SU-DHL-6 (cell line): ENCODE results near the gene HES4.
"Not testable (repeated sequence)": the region's sequence is repeated elsewhere in the genome, so short reads cannot be mapped to it uniquely, and the experiment has no call there.

Experiments
- H2AFZ ChIP-seq: fragments of 200-600 bp; sonication (generic); 2 replicates; pipeline ENCODE4 v1.6.1; 2014; ENCODE audit warnings: low read depth, mild to moderate bottlenecking, moderate library complexity, mixed read lengths, antibody characterized with exemption, low read length; ENCODE audit not compliant: severe bottlenecking
- H3F3A ChIP-seq: fragments of 200-600 bp; shearing (Covaris generic); 2 replicates; pipeline ENCODE4 v1.6.0; 2016; ENCODE audit warnings: antibody characterized with exemption, mild to moderate bottlenecking; ENCODE audit not compliant: insufficient read depth
- H3K27ac ChIP-seq: fragments of 200-600 bp; sonication (generic); 2 replicates; pipeline ENCODE4 v1.5.1; 2016; ENCODE audit warnings: low read depth, mild to moderate bottlenecking, low read length, moderate library complexity, mixed read lengths
- H3K27me3 ChIP-seq: fragments of 200-600 bp; sonication (generic), shearing (Covaris generic); 2 replicates; pipeline ENCODE4 v1.6.0; 2014; ENCODE audit warnings: mild to moderate bottlenecking, low read length
- H3K36me3 ChIP-seq: fragments of 200-600 bp; sonication (generic); 2 replicates; pipeline ENCODE4 v1.6.1; 2014; ENCODE audit warnings: mild to moderate bottlenecking, low read length, mixed read lengths
- H3K4me2 ChIP-seq: fragments of 300-600, 200-600 bp; shearing (Covaris generic), sonication (generic); 2 replicates; pipeline ENCODE4 v1.6.0; 2014; ENCODE audit warnings: low read length, low read depth, mild to moderate bottlenecking; ENCODE audit not compliant: poor library complexity, severe bottlenecking
- H3K4me3 ChIP-seq: fragments of 200-600 bp; sonication (generic); 2 replicates; pipeline ENCODE4 v1.5.1; 2014; ENCODE audit warnings: antibody characterized with exemption, low read length, mild to moderate bottlenecking, mixed read lengths; ENCODE audit not compliant: insufficient read depth, poor library complexity, severe bottlenecking
- H3K79me2 ChIP-seq: fragments of 200-600 bp; sonication (generic); 2 replicates; pipeline ENCODE4 v1.6.1; 2014; ENCODE audit warnings: mild to moderate bottlenecking, low read length, moderate library complexity; ENCODE audit not compliant: insufficient read depth
- H3K9ac ChIP-seq: fragments of 200-600 bp; sonication (generic); 2 replicates; pipeline ENCODE4 v1.7.0; 2014; ENCODE audit warnings: mild to moderate bottlenecking, low read length
- H3K9me2 ChIP-seq: fragments of 200-600 bp; sonication (generic); replicated peaks from 2 replicates; pipeline ENCODE4 v1.6.1; 2014; ENCODE audit warnings: low read length; ENCODE audit not compliant: insufficient read depth
- H3K9me3 ChIP-seq: fragments of 200-600 bp; sonication (generic); 2 replicates; pipeline ENCODE4 v1.6.1; 2014; ENCODE audit warnings: low read length, mixed read lengths; ENCODE audit not compliant: insufficient read depth
- H4K20me1 ChIP-seq: fragments of 200-600 bp; sonication (generic); 2 replicates; pipeline ENCODE4 v1.6.1; 2014; ENCODE audit warnings: low read depth, mild to moderate bottlenecking, antibody characterized with exemption, low read length, moderate library complexity, mixed read lengths
- EZH2phosphoT487 ChIP-seq: fragments of 200-600 bp; sonication (generic), shearing (Covaris generic); conservative IDR thresholded peaks from 2 replicates; pipeline ENCODE4 v1.6.1; 2018; ENCODE audit warnings: mild to moderate bottlenecking, antibody characterized with exemption, low read length, moderate library complexity, mixed read lengths
- TF ChIP-seq, protein P1 (sequence below): fragments of 200-600 bp; sonication (generic); IDR thresholded peaks from one replicate; pipeline ENCODE4 v1.5.1; 2017; ENCODE audit warnings: antibody characterized with exemption, mild to moderate bottlenecking, low read length, moderate library complexity; ENCODE audit not compliant: insufficient read depth, poor library complexity, severe bottlenecking

Gene HES4

DNA sequence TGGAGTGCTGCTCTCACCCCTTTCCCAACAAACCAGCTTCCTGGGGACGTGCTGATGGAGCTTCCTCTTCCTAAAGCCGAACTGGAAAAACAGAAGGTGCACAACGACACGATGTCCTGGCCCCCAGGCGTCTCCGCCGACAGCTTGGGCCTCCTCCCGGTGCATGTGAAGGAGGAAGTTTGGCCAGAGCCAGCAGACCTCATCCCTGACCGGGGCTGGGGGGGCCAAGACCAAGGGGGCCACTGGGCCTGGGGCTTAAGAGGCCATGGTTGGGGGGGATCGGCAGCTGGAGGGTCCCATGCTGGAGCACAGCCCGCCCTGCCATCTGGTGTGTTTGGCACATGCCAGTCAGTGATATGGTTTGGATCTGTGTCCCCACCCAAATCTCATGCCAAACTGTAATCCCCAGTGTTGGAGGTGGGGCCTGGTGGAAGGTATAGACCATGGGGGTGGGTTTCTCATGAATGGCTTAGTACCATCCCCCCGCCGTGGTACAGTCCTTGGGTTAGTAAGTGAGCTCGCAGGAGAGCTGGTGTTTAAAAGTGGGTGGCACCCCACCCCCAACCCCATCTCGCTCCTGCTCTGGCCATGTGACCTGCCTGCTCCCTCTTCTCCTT is 6.4 kb downstream of the HES4 start:
- no peak for TF ChIP-seq EZH2phosphoT487
- TF ChIP-seq, protein P1, sequence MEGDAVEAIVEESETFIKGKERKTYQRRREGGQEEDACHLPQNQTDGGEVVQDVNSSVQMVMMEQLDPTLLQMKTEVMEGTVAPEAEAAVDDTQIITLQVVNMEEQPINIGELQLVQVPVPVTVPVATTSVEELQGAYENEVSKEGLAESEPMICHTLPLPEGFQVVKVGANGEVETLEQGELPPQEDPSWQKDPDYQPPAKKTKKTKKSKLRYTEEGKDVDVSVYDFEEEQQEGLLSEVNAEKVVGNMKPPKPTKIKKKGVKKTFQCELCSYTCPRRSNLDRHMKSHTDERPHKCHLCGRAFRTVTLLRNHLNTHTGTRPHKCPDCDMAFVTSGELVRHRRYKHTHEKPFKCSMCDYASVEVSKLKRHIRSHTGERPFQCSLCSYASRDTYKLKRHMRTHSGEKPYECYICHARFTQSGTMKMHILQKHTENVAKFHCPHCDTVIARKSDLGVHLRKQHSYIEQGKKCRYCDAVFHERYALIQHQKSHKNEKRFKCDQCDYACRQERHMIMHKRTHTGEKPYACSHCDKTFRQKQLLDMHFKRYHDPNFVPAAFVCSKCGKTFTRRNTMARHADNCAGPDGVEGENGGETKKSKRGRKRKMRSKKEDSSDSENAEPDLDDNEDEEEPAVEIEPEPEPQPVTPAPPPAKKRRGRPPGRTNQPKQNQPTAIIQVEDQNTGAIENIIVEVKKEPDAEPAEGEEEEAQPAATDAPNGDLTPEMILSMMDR = no peak
- H4K20me1 ChIP-seq = no peaks in the 10 kb centered on the region
- H3K79me2 ChIP-seq = no peaks in the 10 kb centered on the region
- H3K27me3 ChIP-seq = no peaks in the 10 kb centered on the region
- H3K36me3 ChIP-seq = no peaks in the 10 kb centered on the region
- no peak overlapping the region for H3K4me2 ChIP-seq
- no peaks in the 10 kb centered on the region for H3F3A ChIP-seq
- H3K9ac ChIP-seq = no peak overlapping the region
- no peak overlapping the region for H3K4me3 ChIP-seq
- H2AFZ ChIP-seq = no peak overlapping the region
- no peaks in the 10 kb centered on the region for H3K9me3 ChIP-seq
- H3K27ac ChIP-seq = no peak overlapping the region
- H3K9me2 ChIP-seq = no peaks in the 10 kb centered on the region

- H3K36me3 ChIP-seq = no peaks in the 10 kb centered on the region
- no peaks in the 10 kb centered on the region for H4K20me1 ChIP-seq
- H3K79me2 ChIP-seq = no peaks in the 10 kb centered on the region
- H3K27ac ChIP-seq = no peak overlapping the region
- H3K9ac ChIP-seq = no peak overlapping the region
- no peak overlapping the region for H2AFZ ChIP-seq
- H3K9me2 ChIP-seq = no peaks in the 10 kb centered on the region
- H3F3A ChIP-seq = no peaks in the 10 kb centered on the region
- no peaks in the 10 kb centered on the region for H3K27me3 ChIP-seq
- no peaks in the 10 kb centered on the region for H3K9me3 ChIP-seq
- H3K4me2 ChIP-seq = no peak overlapping the region
- no peak for TF ChIP-seq EZH2phosphoT487
- TF ChIP-seq, protein P1 = no peak
- H3K4me3 ChIP-seq = no peak overlapping the region
Observed at GRCh38 chr1:992362-992761, 7.5 kb downstream of the HES4 start.

GRCh38 chr1:991895-992294 is 8.0 kb downstream of the HES4 start:
- Histone ChIP-seq H4K20me1 (no peaks in the 10 kb centered on the region), H3K9me3 (no peaks in the 10 kb centered on the region), H3K4me3 (no peak overlapping the region), H3K79me2 (no peaks in the 10 kb centered on the region), H3K27ac (no peak overlapping the region), H3K4me2 (no peak overlapping the region), H2AFZ (no peak overlapping the region), H3K27me3 (no peaks in the 10 kb centered on the region), H3F3A (no peaks in the 10 kb centered on the region), H3K9ac (no peak overlapping the region), H3K9me2 (no peaks in the 10 kb centered on the region), H3K36me3 (no peaks in the 10 kb centered on the region)
- TF ChIP-seq, protein P1 = no peak
- no peak for TF ChIP-seq EZH2phosphoT487

GRCh38 chr1:991275-991674 is 8.6 kb downstream of the HES4 start:
- H3K4me3 ChIP-seq, H3K9ac ChIP-seq, H3K27me3 ChIP-seq, H3K27ac ChIP-seq, H3F3A ChIP-seq, H3K9me3 ChIP-seq, H3K36me3 ChIP-seq, H3K4me2 ChIP-seq, H3K9me2 ChIP-seq, H4K20me1 ChIP-seq, H2AFZ ChIP-seq, H3K79me2 ChIP-seq: not testable (repeated sequence)

DNA sequence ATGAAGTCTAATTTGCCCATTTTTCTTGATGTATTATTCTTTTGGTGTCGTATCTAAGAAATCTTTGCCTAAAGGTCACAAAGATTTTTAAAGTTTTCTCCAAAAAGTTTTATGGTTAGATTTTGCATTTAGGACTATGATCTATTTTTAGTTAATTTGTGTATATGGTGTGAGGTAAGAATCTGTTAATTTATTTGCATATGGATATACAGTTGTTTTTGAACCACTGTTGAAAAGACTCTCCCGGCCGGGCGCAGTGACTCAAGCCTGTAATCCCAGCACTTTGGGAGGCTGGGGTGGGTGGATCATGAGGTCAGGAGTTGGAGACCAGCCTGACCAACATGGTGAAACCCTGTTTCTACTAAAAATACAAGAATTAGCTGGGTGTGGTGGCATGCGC is 11.8 kb downstream of the HES4 start:
- not testable (repeated sequence) for H3F3A ChIP-seq, H2AFZ ChIP-seq, H4K20me1 ChIP-seq, H3K79me2 ChIP-seq, H3K27ac ChIP-seq, H3K27me3 ChIP-seq, H3K4me2 ChIP-seq, H3K9me2 ChIP-seq, H3K36me3 ChIP-seq, H3K9me3 ChIP-seq, H3K4me3 ChIP-seq, H3K9ac ChIP-seq
